Measurements from ENCODE around the gene UBA52.
"Not testable (repeated sequence)": the region's sequence is repeated elsewhere in the genome, so short reads cannot be mapped to it uniquely, and the experiment has no call there.

UBA52 gene

DNA sequence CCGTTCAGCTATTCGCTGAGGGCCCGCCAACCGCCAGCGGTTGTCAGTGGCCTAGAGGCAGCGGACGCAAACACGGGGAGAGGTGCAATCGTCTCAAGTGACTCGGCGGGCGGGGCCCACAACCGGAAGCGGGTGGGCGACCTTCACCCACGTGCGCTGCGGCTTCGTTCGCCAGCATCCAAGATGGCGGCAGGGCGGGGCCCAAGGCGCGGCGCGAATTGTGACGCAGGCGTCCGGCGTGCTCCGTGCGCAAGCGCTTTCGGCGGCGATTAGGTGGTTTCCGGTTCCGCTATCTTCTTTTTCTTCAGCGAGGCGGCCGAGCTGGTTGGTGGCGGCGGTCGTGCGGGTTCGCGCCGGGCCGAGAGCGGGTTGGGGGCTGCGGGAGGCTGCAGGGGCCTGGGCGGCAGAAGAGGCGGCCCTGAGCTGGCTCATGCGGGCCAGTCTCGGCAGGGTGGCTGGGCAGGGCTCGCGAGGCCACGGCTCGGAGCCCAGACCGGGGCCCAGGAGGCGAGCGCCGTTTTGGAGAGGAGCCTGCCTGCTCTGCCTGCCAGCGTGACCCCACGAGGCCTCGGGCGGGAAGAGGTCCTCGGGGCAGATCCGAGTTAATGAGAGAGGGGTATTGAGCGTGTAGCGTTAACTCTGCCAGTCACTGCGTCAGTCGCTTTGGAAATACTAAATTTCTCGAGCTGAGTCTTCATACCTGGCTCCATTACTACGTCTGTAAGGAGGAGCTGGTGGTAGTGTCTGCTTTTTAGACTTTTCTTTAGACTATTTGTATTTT lies at the start of gene UBA52:
UBA52 (plus strand) TSS at position 294 of the 781 bp plus-strand sequence. CDS start 1,444 bp downstream, outside the sequence.
- DNase-seq: peak; percentile 98

DNA sequence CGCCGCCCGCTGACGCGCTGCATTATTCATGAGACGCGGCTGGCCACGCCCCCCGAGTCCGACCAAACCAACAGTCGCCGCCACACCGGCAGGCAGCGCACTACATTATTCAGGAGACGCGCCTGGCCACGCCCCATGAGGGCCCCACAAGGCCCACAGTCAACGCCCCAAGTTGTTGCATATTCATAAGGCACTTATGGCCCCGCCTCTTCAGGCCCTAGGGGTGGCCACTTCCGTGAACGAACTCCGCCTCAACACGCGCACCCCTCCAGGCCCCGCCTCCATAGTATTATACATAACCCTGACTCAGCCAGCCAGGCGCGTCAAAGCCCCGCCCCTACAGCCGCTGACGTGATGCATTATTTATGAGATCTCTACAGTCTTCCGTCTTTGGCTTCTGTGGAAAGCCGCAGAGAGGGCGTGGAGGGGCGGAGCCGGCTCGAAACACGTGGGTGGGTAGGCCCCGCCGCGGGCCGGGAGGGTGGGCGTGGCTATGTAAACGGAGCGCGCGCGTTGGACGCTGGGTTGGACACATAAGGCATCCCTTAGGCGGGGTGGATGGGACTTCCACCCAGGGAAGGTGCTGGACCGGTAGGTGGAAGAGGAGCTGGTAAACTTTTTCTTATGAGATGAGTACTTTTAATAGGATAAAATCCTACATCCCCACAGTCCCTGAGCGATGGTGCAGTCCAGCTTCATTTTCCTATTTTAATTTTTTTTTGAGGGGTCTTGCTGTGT lies 49.4 kb upstream of the UBA52 start:
- DNase-seq: peak; percentile 99

DNA sequence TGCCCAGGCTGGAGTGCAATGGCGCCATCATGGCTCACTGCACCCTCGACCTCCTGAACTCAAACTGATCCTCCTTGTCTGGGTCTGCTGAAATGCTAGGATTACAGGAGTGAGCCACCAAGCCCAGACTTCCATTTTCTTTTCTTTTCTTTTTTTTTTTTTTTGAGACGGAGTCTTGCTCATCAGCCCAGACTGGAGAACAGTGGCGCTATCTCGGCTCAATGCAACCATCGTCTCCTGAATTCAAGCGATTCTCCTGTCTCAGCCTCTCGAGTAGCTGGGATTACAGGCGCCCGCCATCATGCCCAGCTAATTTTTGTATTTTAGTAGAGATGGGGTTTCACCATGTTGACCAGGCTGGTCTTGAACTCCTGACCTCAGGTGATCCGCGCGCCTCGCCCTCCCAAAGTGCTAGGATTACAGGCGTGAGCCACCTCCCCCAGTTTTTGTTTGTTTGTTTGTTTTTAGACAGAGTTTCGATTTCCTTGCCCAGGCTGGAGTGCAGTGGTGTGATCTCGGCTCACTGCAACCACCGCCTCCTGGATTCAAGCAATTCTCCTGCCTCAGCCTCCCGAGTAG lies 48.7 kb upstream of the UBA52 start:
- not testable (repeated sequence) for DNase-seq

DNA sequence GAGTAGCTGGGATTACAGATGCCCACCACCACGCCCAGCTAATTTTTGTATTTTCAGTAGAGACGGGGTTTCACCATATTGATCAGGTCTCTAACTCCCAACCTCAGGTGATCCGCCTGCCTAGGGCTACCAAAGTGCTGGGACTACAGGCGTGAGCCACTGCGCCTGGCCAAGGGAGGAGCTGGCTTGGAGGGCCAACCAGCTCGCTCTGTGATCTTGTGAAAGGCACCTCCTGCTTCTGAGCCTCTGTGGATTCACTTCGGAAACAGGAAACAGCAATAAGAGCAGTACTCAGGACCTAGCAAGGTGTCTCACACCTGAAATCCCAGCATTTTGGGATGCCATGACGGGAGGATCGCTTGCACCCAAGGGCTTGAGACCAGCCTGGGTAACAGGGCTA lies 47.8 kb upstream of the UBA52 start:
- DNase-seq: no peak

DNA sequence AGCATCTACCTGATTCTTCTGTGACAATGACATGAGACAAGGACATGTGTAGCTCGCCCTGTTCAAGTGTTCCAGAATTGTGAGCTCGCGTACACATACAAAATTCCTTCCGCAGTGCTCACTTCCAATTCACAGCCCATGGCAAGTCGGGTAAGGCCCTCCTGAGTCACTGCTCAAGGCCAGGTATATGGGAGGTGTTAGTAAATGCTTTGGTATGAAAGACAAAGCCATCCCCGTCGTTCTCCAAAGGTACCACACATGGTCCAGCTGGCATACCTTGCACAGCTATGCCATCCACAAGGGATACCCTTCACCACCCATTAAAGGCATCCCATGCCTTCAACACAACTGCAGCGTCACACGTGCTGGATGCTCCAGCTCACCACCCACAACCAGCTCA lies 45.3 kb upstream of the UBA52 start:
- DNase-seq: no peak

DNA sequence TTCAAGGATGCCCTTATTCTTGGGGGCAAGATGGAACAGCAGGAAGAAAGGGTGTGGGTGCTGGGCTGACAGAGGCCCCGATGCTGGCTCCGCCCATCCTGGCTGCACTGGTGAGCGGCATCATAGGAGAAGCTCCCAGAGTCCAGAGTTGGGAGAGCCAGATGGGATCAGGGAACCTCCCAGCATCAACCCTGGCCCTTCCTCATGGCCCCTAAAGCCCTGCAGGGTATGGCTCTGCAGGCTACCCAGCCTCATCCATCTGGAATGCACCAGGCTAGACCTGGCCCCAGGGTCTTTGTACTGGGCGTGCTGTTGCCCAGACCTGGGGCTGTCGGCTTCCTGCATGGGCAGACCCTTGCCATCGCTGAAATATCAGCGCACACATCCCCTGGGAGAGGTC lies 41.9 kb upstream of the UBA52 start:
- no peak for DNase-seq

DNA sequence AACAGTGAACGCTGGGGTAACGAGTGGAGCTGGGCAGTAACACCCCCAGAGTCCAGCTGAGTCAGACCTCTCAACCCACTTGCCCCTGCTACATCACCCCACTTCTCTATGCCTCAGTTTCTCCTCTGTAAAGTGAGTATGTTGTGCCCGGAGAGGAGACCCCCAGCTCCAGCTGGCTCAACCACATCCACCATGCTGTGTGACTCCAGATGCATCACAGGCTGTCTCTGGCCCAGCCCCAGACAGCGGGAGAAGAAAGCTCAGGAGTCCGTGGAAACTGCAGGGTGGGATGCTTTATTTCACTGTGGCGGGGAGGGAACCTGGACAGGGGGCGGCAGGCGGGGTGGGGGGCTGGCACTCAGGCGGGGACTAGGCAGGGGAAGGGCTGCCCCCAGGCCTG lies 40.2 kb upstream of the UBA52 start:
- no peak for DNase-seq

DNA sequence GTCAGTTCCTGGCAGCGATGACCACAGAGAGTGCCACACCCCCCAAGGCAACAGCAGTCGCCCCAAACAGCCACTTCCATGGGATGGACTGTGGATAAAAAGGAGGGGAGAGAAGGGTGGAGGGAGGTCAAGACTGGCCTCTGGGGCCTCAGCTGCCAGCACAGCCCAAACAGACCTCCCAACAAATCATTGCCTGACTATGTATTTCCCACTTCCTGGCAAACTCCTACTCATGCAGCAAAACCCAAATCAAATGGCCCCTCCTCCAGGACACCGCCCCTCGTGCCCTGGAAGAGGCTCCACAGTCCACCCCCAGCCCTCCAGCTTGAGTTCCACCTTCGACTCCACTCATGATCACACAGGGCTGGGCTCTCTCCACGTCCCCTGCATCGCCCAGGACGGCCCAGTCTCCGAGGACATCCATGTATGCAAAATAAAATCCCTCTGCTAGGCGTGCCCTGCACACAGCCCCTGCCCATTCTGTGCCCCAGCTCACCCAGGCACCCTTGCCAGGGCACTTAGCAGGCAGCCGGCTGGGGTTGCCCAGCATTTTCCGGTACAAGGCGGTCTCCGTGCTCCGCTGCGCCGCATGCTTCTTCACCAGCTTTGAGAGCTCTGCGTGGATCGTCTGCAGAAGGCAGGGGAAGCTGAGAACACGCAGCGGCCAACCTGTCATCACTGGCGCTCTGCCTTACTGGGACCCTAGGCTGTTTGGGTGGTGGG lies 39.3 kb upstream of the UBA52 start:
- no peak for DNase-seq

DNA sequence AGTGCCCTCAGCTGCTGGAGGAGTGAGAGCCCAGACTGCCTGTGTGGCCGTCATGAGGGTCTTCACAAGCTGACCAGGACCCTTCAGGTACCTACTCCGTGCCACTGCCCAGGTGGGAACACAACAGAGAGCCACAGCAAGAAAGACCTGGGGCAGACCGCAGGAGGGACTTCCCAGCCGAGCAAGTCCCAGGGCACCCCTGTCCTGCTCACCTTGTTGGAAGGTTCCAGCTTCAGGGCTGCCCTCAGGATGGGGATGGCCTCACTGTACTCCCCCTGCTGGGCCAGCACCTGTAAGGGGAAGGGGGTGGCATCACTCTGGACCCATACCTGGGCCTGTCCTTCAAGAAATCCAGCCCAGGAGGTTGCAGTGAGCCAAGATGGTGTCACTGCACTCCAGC lies 38.6 kb upstream of the UBA52 start:
- no peak for DNase-seq

DNA sequence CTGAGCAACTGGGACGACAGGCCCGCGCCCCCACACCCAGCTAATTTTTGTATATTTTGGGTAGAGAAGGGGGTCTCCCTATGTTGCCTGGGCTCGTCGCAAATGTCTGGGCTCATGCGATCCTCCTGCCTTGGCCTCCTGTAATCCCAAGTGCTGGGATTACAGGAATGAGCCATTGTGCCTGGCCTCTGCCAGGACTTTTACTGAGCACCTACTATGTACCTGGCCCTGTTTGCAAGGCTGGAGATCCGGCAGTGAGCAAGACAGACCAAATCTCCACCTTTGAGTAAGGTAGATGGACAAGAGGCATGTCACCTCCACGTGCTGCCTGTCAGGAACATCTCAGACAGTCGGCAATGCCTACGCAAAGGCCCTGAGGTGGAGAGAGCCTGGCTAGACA lies 35.2 kb upstream of the UBA52 start:
- DNase-seq: no peak

DNA sequence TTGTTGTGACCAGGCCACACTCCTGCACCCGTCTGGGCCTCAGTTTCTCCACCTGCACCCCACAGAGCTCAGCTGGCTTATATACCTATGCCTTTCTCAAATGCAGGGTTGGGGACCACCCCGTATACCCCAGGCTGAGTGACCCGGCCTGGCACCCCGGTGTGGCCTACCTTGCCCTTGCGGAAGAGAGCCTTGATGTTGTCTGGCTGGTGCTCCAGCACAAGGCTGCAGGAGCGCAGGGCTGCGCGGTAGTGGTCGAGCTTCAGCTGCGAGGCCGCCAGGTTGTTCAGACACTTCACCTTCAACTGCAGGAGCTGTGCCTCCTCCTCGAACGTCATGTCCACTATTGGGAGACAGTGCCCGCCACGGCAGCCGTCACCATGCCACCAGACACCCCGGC lies 34.2 kb upstream of the UBA52 start:
- no peak for DNase-seq

DNA sequence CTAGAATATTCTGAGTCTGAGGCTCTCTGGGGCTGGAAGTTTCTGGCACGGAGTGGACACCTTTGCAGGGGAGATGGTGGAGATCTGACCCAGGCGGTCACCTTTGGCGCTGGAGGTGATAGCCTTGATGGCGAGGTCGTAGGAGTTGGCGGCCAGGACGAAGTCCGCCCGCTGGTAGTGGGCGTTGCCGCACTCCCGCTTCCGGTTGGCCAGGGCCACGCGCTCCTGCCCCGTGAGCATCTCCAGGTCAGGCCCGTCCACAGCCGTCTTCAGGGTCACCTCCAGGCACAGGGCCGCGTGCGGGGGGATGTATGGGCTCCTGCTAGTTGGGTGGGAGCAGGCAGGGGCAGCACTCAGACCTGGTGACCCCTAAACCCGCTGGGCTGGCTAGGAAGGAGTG lies 33.5 kb upstream of the UBA52 start:
- DNase-seq: no peak

DNA sequence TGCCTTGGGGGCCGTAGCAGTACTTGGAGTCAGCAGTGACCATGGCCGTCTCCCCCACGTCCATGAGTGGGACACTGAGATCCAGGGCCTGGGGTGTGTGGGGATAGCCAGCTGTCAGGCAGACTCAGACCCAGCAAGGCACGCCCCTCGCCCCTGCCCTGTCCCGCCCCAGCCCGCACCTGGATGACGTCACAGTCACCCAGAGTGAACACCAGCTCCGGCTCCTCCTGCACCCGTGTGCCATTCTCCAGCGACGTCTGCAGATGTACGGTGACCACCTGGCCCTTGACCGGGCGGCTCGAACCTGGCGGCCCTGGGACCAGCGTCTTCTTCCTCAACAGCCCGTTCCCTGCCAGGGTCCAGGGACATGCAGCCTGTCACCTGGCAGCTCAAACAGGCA lies 32.3 kb upstream of the UBA52 start:
- no peak for DNase-seq

DNA sequence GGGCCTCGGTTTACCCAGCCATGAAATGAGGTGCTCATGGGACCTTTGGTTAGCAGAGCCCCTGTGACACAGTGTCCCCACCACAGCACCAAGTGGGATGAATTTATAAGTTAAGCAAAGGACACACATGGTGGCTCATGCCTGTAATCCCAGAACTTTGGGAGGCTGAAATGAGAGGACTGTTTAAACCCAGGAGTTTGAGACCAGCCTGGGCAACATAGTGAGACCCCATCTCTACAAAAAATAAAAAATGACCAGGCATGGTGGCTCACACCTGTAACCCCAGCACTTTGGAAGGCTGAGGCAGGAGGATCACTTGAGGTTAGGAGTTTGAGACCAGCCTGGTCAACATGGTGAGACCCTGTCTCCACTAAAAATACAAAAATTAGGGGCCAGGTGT lies 31.5 kb upstream of the UBA52 start:
- DNase-seq: not testable (repeated sequence)

DNA sequence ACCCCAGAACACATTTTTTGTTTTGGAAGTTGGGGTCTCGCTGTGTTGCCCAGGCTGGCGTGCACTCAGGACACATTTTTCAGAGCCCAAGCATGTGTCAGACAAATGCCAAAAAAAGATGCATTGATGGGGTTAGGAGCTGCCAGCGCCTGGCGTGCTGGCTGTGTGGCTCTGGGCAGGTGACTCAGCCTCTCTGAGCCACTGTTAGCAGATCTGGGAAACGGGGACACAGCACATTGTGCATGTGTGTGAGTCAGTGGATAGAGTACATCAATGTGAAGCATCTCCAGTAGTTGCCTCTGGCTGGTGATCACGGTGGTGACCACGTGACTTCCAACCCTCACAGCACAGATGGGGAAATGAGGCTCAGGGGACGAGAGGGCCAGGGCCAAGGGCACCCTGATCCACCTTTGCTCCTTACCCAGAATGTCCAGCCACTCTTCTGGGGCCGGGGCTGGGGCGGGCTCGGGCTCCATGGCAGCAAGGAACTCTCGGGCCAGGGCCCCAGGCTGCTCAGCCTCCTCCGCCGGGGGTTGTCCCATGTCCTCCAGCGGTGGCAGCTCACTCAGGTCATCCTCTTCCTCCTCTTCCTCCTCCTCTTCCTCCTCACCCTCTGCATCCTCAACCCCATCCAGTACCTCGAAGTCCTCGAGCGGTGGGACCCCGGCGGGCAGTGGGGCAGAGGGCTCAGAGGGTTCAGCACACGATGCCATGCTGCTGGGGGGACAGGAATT lies 30.2 kb upstream of the UBA52 start:
- no peak for DNase-seq

DNA sequence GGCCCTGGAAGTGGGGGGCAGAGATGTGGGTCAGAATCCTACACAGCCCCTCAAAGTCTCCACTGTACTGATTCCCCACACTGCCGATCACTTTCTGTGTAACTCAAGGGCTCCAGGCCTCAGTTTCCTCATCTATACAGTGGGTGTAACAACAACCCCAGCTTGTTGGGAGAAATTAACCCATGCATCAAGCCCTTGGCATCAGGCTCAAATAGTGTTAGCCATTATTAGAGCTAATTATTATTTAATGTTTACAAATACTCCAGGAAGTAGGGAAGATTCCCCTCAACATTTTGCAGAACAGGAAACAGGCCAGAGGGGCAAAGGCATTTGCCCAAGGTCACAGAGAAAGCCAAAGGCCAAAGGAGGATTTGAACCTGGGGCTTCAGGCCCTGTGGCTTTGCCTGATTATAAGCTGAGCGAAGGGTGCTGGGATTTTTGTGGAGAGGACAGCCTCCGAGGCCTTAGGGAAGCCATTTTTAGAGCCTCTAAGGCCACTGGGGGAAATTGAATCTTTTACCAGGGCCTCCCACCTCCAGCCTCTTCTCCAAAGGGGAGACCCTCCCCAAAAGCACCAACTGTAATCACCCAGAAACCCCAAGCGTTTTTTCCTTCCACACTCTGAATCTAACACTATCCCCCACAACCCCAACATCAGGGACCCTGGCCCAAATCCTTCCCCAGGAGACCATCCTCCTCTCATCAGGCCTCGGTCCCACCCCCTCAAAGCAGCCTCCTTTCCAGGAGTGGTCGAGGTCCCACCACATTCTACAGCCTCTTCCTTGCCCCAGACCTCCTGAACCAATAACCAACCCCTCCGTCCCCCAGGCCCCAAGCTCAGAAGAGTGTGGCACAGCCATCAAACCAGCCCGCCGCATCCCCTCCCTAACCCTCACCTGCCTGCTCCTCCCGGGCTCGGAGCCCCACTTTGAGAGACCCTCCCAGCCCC lies 29.4 kb upstream of the UBA52 start:
- DNase-seq: peak; percentile 16

DNA sequence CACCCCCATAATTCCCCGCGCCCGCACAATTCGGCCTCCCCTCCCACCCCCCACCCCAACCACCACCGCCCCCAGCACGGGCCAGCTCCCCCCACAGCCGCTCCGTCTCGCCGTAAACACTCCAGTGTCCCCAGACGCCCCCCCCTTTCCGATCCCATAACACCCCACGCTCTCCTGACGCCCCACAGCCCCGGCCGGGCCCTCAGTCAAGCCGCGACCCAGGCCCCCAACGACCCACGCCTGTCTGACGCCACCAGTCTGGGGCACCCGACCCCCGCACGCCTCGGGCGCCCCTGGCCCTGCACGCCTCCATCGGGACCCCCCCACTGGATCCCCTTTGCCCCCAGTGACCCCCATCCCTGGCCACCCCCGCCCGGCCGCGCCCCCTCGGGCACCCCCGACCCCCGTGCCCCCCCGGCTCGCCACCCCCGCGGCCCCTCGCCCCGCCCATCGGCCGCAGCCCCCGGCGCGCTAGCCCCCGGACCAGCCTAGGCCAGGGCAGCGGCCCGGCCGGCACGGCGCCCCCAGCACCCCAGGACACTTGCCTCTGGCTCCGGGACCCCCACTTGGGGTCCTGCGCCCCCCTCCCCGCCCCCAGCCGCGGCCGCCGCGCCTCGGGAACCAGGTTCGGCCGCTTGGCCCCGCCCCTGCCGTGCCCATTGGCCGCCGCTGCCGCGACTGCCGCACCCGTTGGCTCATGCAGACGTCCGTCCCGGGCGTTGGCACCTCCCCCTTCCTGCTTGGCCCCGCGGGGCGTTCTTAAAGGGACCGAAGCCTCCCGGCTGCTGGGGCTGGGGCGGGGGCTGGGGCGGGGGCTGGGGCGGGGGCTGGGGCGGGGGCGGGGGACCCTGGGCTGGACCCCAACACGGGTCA lies 28.5 kb upstream of the UBA52 start, which contains the start of gene FKBP8:
FKBP8 (minus strand) TSS at position 633 of the 873 bp plus-strand sequence. CDS start 1,603 bp downstream, outside the sequence.
- peak; percentile 86 for DNase-seq

DNA sequence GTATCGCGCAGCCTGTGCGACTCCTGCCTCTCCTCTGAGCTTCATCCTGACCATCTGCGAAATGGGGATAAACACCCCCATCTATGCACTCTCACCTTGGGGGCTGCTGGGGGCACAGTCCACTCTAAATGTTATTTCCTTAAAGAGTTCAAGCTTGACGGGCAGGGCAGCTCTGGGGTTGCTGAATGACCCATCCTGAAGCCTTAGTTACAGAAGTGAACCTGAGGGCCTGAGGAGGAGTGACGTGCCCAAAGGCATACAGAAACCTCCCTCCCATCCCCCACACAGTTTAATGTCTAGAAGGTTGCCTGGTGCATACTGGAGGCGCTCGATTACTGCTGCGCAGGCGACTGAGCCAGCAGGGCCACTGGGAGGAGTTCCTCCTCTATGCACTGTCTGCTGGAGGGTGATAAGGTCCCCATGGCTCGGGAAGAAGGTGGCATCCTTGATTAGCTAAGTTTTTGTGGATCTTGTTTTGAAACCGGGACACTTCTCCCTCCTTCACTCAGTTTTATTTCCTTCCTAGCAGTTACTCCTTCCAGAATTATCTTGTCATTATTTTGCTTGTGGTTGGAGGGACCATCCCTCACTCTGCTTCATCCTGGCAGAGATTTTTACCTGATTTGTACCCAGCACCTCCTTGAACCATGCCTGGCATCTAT lies 27.7 kb upstream of the UBA52 start:
- DNase-seq: peak; percentile 27

DNA sequence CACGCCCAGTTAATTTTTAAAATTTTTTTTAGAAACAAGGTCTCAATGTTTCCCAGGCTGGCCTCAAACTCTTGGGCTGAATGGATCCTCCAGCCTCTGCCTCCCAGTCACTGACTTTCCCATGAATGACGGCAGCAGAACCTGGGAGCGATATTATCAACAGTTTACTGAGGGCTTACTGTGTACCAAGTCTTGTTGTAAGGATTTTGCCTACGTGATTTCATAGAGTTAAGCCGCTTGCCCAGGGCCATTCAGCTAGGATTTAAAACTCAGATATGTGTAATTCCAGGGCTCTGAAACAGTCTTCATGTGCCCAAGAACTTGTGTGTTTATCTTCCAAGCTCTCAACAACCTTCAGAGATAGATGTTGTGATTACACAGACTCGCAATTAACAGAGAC lies 20.0 kb upstream of the UBA52 start:
- DNase-seq: no peak
